PC-3 (cell line): ENCODE measurements around the gene CFAP97D1. TPM values are rescaled to one million over a fixed set of nuclear protein-coding genes. Genes with fewer than 3 reads are reported as not detected.

Experiments used
- ATAC-seq: fragments of 200-7000 bp; cut with Tn5 transposase; 2 replicates; pipeline ENCODE4 v1.9.1; 2020; ENCODE audit warnings: mild to moderate bottlenecking, moderate library complexity
- BruUV-seq: library from RNA; stranded (reverse); fragments of 400-500 nt; replicated peaks from 2 replicates; lab custom pipeline; 2021; lab: Mats Ljungman, UMichigan
- CTCF ChIA-PET: fragments of 300-600 bp; sonication (Branson Sonifier 250); formaldehyde crosslinking; loops from one replicate; lab custom pipeline; 2022; ENCODE audit warnings: antibody characterized with exemption; lab: Charles Lee
- POLR2A ChIA-PET: fragments of 300-600 bp; sonication (Branson Sonifier 250); formaldehyde crosslinking; loops from one replicate; lab custom pipeline; 2022; ENCODE audit warnings: antibody characterized with exemption; ENCODE audit not compliant: unreplicated experiment; lab: Charles Lee
- DNase-seq: peaks from one replicate; pipeline ENCODE4 v3.0.0-alpha.2; 2015
- H2AFZ ChIP-seq: fragments of 300-600 bp; sonication (generic); 2 replicates; pipeline ENCODE4 v1.6.0; 2016; ENCODE audit warnings: antibody characterized with exemption, low read length
- H3F3A ChIP-seq: fragments of 300-600 bp; sonication (generic); one replicate; pipeline ENCODE4 v1.6.0; 2017; ENCODE audit warnings: antibody characterized with exemption, low read length, control low read depth, mild to moderate bottlenecking; ENCODE audit not compliant: unreplicated experiment
- H3K27ac ChIP-seq: fragments of 300-600 bp; sonication (generic); 2 replicates; pipeline ENCODE4 v1.5.1; 2016; ENCODE audit warnings: mild to moderate bottlenecking, low read length
- H3K27me3 ChIP-seq: fragments of 300-600 bp; sonication (generic); 2 replicates; pipeline ENCODE4 v1.6.1; 2016; ENCODE audit warnings: low read length, mixed read lengths
- H3K36me3 ChIP-seq: fragments of 300-600 bp; sonication (generic); 2 replicates; pipeline ENCODE4 v1.6.1; 2016; ENCODE audit warnings: low read depth, mixed run types, low read length, mixed read lengths
- H3K4me1 ChIP-seq: fragments of 300-600 bp; sonication (generic); 2 replicates; pipeline ENCODE4 v1.5.1; 2016; ENCODE audit warnings: low read length; ENCODE audit not compliant: insufficient read depth
- H3K4me2 ChIP-seq: fragments of 300-600 bp; sonication (generic); 2 replicates; pipeline ENCODE4 v1.6.0; 2016; ENCODE audit warnings: low read length
- H3K4me3 ChIP-seq: fragments of 300-600 bp; sonication (generic); 2 replicates; pipeline ENCODE4 v1.5.1; 2016; ENCODE audit warnings: mild to moderate bottlenecking, low read length, mixed read lengths
- H3K79me2 ChIP-seq: fragments of 300-600 bp; sonication (generic); 2 replicates; pipeline ENCODE4 v1.6.1; 2017; ENCODE audit warnings: low read length, mixed read lengths
- H3K9ac ChIP-seq: fragments of 300-600 bp; sonication (generic); 2 replicates; pipeline ENCODE4 v1.6.0; 2016; ENCODE audit warnings: mild to moderate bottlenecking, low read length
- H3K9me2 ChIP-seq: fragments of 300-600 bp; sonication (generic); replicated peaks from 2 replicates; pipeline ENCODE4 v1.6.1; 2016; ENCODE audit warnings: mixed run types, low read length, mixed read lengths
- H3K9me3 ChIP-seq: fragments of 300-600 bp; sonication (generic); 2 replicates; pipeline ENCODE4 v1.6.1; 2016; ENCODE audit warnings: low read length, mixed read lengths
- H4K20me1 ChIP-seq: fragments of 300-600 bp; sonication (generic); 2 replicates; pipeline ENCODE4 v1.6.1; 2016; ENCODE audit warnings: low read length, mixed read lengths
- EZH2 ChIP-seq: fragments of 300-600 bp; sonication (generic); IDR thresholded peaks from one replicate; pipeline ENCODE4 v1.6.1; 2017; ENCODE audit warnings: antibody characterized with exemption, mild to moderate bottlenecking, low read length; ENCODE audit not compliant: unreplicated experiment
- EZH2phosphoT487 ChIP-seq: fragments of 300-600 bp; sonication (generic); IDR thresholded peaks from 2 replicates; pipeline ENCODE4 v1.6.1; 2018; ENCODE audit warnings: mild to moderate bottlenecking, antibody characterized with exemption, low read length, borderline replicate concordance
- intact Hi-C: fragments of 100-400 bp; cut with micrococcal nuclease; formaldehyde crosslinking; loops from 2 replicates; pipeline ENCODE4 v1.9.0; 2023
- total RNA-seq: library from RNA; depleted of rRNA; stranded (reverse); fragments of >200 nt; gene quantifications from 2 replicates; pipeline ENCODE4 v1.2.3, GENCODE V29; 2014
- TF ChIP-seq, protein P1 (sequence below): fragments of 300-600 bp; sonication (generic); conservative IDR thresholded peaks from 2 replicates; pipeline ENCODE4 v1.5.1; 2017; ENCODE audit warnings: antibody characterized with exemption, low read depth, mild to moderate bottlenecking, low read length

The CFAP97D1 gene
- total RNA-seq, 1 experiment from 2014 or later: 0.29 TPM

DNA sequence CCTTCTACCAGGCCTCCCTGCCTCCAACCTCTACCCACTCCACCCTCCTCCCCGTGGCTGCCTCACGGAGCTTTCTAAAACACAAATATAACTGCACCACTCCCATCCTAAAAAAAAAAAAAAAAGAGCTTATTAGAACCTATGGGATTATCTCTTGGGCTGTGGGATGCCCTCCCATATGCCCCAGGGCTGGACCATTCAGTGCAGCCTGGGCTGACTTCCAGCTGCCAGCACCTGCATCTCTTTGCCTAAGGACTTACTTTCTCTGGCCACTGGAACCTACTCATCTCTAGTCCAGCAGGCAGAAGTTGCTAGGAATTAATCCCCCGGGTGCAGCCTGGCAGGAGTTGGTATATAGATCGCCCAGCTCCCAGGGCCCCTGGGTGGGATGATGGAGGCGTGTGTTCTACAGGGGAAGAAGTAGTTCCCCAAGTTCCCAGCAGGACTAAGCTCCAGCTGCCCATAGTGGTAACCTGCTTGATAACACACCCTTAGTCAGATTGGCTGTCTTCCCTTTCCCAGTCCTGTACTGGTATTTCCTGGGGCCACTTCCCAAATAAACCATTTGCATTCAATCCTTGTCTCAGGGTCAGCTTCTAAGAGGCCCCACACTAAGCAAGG, 42.4 kb downstream of the CFAP97D1 start:
- H3K36me3 ChIP-seq: peaks cover 24% of the 10 kb centered on the region
- no peak overlapping the region for H3K4me3 ChIP-seq
- CTCF ChIA-PET: no interaction called here
- ATAC-seq (peak; percentile 38; the same call in 1 of the 2 replicates), DNase-seq (no peak)
- POLR2A ChIA-PET: no interaction called here
- H3K4me2 ChIP-seq: no peak overlapping the region
- no peaks in the 10 kb centered on the region for H3K79me2 ChIP-seq
- intact Hi-C loops: no loop called here
- H2AFZ ChIP-seq: no peak overlapping the region
- TF ChIP-seq EZH2 (no peak), EZH2phosphoT487 (no peak)
- TF ChIP-seq, protein P1, sequence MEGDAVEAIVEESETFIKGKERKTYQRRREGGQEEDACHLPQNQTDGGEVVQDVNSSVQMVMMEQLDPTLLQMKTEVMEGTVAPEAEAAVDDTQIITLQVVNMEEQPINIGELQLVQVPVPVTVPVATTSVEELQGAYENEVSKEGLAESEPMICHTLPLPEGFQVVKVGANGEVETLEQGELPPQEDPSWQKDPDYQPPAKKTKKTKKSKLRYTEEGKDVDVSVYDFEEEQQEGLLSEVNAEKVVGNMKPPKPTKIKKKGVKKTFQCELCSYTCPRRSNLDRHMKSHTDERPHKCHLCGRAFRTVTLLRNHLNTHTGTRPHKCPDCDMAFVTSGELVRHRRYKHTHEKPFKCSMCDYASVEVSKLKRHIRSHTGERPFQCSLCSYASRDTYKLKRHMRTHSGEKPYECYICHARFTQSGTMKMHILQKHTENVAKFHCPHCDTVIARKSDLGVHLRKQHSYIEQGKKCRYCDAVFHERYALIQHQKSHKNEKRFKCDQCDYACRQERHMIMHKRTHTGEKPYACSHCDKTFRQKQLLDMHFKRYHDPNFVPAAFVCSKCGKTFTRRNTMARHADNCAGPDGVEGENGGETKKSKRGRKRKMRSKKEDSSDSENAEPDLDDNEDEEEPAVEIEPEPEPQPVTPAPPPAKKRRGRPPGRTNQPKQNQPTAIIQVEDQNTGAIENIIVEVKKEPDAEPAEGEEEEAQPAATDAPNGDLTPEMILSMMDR: no peak
- no TSS peak for BruUV-seq
- H4K20me1 ChIP-seq: no peaks in the 10 kb centered on the region
- no peak overlapping the region for H3K9ac ChIP-seq
- no peaks in the 10 kb centered on the region for H3K9me3 ChIP-seq
- H3F3A ChIP-seq: no peaks in the 10 kb centered on the region
- no peaks in the 10 kb centered on the region for H3K27me3 ChIP-seq
- H3K9me2 ChIP-seq: no peaks in the 10 kb centered on the region
- no peaks in the 10 kb centered on the region for H3K4me1 ChIP-seq
- no peak overlapping the region for H3K27ac ChIP-seq

DNA sequence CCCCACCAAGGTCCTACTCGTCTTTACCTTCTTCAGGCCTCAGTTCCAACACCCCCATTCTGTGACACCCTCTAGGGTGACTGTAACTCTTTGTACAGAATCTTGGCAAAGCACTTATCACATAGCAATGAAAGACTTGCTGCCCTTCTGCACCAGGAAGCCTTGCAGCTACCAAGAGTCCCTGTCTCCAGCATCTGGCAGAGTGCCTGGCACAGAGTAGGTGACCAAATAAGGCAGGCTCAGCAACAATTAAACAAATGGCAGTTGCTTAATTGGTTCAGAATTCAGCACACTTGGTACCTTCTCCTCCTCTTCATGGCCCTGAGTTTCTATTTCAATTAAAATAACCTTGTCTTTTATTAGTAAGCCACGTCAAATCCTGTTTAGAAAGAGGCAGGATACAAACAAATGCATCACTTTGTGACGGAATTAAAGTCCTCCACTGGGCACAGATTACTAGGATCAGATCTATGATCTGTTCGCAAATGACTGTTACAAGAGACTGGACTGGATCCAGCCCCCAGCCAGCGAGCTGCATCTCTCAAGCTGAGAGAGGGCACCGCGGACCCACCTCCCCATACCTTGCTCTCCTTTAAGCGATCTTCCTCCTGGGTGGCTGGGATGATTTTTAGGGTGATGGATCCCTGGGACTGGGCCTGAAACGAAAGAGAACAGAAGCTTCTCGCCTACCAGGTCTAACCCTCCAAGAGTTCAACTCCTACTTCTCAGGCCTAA, 43.3 kb downstream of the CFAP97D1 start:
- peaks cover 26% of the 10 kb centered on the region for H3K36me3 ChIP-seq
- no peak overlapping the region for H3K4me3 ChIP-seq
- H3K9me2 ChIP-seq: no peaks in the 10 kb centered on the region
- ChIA-PET CTCF (no interaction called here), POLR2A (no interaction called here)
- H4K20me1 ChIP-seq: no peaks in the 10 kb centered on the region
- H3K4me2 ChIP-seq: no peak overlapping the region
- H3K4me1 ChIP-seq: no peaks in the 10 kb centered on the region
- TF ChIP-seq, protein P1: no peak
- TF ChIP-seq EZH2: no peak
- TF ChIP-seq EZH2phosphoT487: no peak
- H3K27ac ChIP-seq: no peak overlapping the region
- ATAC-seq: no peak
- intact Hi-C loops: no loop called here
- H2AFZ ChIP-seq: no peak overlapping the region
- H3K27me3 ChIP-seq: no peaks in the 10 kb centered on the region
- no peak overlapping the region for H3K9ac ChIP-seq
- DNase-seq: no peak
- H3K79me2 ChIP-seq: no peaks in the 10 kb centered on the region
- no peaks in the 10 kb centered on the region for H3F3A ChIP-seq
- no peaks in the 10 kb centered on the region for H3K9me3 ChIP-seq
- BruUV-seq: no TSS peak

DNA sequence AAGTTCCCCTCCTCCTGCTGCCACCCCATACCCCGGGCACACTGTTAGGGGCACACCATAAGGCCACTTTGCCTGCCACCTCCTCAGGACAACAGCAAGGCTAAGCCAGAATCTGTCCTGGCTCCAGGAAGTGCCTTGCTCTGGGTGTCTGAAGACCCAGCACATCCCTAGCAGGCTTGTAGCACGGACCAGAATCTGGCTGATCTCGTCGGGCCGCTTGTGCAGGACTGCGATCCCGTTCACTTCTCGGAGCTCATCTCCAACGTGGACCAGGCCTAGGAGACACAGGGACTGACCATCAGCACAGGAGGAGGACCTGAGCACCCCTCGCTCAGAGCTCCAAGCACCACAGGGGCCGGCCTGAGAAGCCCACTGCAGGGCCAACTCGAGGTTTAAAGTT, 45.3 kb downstream of the CFAP97D1 start:
- ChIA-PET POLR2A (no interaction called here), CTCF (no interaction called here)
- H3K9me2 ChIP-seq: no peaks in the 10 kb centered on the region
- TF ChIP-seq, protein P1: no peak
- TF ChIP-seq EZH2phosphoT487 (no peak), EZH2 (no peak)
- no peaks in the 10 kb centered on the region for H3K27me3 ChIP-seq
- H3K27ac ChIP-seq: no peak overlapping the region
- H3K4me3 ChIP-seq: no peak overlapping the region
- DNase-seq (no peak), ATAC-seq (no peak)
- H3K9ac ChIP-seq: no peak overlapping the region
- no peaks in the 10 kb centered on the region for H3K79me2 ChIP-seq
- no peaks in the 10 kb centered on the region for H3K4me1 ChIP-seq
- no TSS peak for BruUV-seq
- no peaks in the 10 kb centered on the region for H3K9me3 ChIP-seq
- no peak overlapping the region for H2AFZ ChIP-seq
- peaks cover 34% of the 10 kb centered on the region for H3K36me3 ChIP-seq
- intact Hi-C loops: no loop called here
- no peaks in the 10 kb centered on the region for H4K20me1 ChIP-seq
- H3F3A ChIP-seq: no peaks in the 10 kb centered on the region
- H3K4me2 ChIP-seq: no peak overlapping the region
